Measurements from ENCODE around the gene CD33.

DNA sequence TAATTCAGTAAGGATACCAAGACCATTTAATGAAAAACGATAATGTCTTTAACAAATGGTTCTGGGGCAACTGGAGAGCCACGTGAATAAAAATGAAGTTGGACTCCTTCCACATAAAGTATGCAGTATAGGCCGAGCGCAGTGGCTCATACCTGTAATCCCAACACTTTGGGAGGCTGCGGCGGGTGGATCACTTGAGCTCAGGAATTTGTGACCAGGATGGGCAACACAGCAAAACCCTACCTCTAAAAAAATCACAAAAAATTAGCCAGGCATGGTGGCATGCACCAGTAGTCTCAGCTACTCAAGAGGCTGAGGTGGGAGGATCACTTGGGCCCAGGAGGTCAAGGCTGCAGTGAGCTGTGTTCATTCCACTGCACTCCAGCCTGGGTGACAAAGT is 20.6 kb upstream of the CD33 start:
- TF ChIP-seq, protein P1, sequence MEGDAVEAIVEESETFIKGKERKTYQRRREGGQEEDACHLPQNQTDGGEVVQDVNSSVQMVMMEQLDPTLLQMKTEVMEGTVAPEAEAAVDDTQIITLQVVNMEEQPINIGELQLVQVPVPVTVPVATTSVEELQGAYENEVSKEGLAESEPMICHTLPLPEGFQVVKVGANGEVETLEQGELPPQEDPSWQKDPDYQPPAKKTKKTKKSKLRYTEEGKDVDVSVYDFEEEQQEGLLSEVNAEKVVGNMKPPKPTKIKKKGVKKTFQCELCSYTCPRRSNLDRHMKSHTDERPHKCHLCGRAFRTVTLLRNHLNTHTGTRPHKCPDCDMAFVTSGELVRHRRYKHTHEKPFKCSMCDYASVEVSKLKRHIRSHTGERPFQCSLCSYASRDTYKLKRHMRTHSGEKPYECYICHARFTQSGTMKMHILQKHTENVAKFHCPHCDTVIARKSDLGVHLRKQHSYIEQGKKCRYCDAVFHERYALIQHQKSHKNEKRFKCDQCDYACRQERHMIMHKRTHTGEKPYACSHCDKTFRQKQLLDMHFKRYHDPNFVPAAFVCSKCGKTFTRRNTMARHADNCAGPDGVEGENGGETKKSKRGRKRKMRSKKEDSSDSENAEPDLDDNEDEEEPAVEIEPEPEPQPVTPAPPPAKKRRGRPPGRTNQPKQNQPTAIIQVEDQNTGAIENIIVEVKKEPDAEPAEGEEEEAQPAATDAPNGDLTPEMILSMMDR (conservative IDR thresholded peaks at IDR 0.05; ENCODE audit: low read length): no peak
- TF ChIP-seq EZH2phosphoT487 (IDR thresholded peaks at IDR 0.05; ENCODE audit: borderline replicate concordance, low read depth, low read length): no peak

All from OCI-LY7 (cell line).